Skeletal muscle tissue (tissue), 4 donors: Measurements from ENCODE around the gene FSIP1. TPM values are rescaled to one million over a fixed set of nuclear protein-coding genes. Genes with fewer than 3 reads are reported as not detected.
A peak's percentile ranks its signal among the peaks of the same experiment; 100 is the strongest.

Experiments used
- H3K27ac ChIP-seq: one replicate; pipeline ENCODE4 v1.7.0; 2013; ENCODE audit warnings: mild to moderate bottlenecking, low read depth, low read length, inconsistent platforms
- H3K27me3 ChIP-seq, 3 donors: one replicate each; pipeline ENCODE4 v1.7.0; 2013; ENCODE audit warnings: low read length in 3 of 3; ENCODE audit not compliant: control insufficient read depth in 3 of 3, insufficient read depth in 3 of 3
- H3K36me3 ChIP-seq, 3 donors: one replicate each; pipeline ENCODE4 v1.7.0; 2013; ENCODE audit warnings: low read length in 3 of 3; ENCODE audit not compliant: control insufficient read depth in 3 of 3, insufficient read depth in 3 of 3
- H3K4me1 ChIP-seq, 3 donors: one replicate each; pipeline ENCODE4 v1.7.0; 2013; ENCODE audit warnings: low read length in 3 of 3, mild to moderate bottlenecking in 3 of 3; ENCODE audit not compliant: control insufficient read depth in 3 of 3, insufficient read depth in 3 of 3
- H3K4me3 ChIP-seq, 3 donors: one replicate each; pipeline ENCODE4 v1.7.0; 2013; ENCODE audit warnings: low read length in 3 of 3
- H3K9ac ChIP-seq, 3 donors: one replicate each; pipeline ENCODE4 v1.7.0; 2013; ENCODE audit warnings: low read length in 3 of 3, mild to moderate bottlenecking in 3 of 3, moderate library complexity in 2 of 3, low read depth in 1 of 3
- H3K9me3 ChIP-seq, 3 donors: one replicate each; pipeline ENCODE4 v1.7.0; 2013; ENCODE audit warnings: low read length in 3 of 3; ENCODE audit not compliant: control insufficient read depth in 3 of 3
- total RNA-seq: library from RNA; depleted of rRNA; stranded (reverse); fragments of >200 nt; gene quantifications from one replicate; pipeline ENCODE4 v1.2.3, GENCODE V29; 2014
- donor health status: Osteomylitis.

FSIP1 gene
- total RNA-seq, 1 donor from 2014 or later: 3.7 TPM

DNA sequence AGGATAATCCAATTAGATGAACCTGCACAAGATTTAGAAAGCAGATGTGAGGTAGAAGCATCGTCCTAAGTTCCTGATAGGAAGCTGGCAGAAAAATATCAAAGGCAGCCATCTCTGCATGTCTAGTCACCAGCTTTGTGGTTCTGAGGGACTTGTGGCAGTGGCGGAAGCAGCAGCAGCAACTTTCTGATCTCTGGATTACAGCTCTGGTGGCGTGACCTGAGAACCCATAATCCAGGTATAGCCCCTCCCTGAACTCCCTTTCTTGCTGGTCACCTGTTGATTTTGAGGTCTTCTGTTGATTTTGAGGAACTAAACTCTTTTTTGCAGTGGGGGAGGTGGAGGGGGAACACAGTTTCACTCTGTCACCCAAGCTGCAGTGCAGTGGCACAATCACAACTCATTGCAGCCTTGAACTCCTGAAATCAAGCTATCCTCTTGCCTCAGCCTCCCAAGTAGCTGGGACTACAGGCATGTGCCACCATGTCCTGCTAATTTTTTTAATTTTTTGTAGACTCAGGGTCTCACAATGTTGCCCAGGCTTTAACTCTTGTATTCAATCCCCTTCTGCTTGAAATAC lies 7.9 kb downstream of the FSIP1 start:
- Histone ChIP-seq H3K4me3 (no peak overlapping the region), H3K9me3 (no peaks in the 10 kb centered on the region), H3K36me3 (no peaks in the 10 kb centered on the region), H3K27ac (no peak overlapping the region), H3K4me1 (peaks cover 0 to 8% (median 0%) of the 10 kb centered on the region in 3 donors), H3K9ac (no peak overlapping the region), H3K27me3 (peaks cover 0 to 3% (median 0%) of the 10 kb centered on the region in 3 donors)

DNA sequence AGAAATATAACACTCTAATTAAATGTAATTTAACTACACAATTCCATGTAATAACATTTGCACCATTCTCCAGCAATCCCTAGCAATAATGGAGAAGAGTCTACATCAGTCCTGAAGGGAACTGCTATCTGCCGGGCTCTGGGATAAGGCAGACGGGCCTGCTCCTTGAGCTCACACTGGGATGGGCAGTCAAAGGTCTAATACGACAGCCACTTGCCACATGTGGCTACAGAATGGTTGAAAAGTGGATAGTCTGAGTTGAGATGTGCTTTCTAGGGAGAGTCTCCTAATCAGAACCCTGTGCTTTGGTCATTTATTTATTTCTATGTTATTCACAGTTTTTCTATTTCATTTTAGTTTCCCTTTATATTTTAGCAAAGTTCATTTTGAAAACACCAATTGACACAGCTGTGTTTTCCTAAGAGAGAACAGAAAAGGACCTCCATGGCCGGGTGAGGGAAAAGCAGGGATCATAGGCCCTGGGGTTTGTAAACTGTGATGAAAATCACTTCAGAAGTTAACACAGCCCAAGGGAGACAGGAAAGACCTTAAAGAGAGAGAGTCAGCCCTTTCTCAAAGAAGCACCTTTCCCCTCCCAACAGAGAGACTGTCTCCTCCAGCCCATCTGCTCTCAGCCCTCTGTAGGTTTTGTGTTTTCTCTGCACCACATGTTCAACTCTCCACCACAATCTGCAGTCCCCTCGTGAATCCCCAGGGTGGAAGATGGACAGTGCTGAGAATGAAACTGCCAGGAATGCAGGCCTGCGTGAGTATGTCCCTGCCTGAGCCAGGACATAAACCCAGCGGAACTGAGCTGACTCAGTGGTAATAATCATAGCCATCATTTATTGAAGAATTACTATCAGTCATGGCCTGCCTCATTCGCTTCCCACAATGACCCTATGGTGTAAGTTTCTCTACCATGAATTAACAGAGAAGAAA lies 11.6 kb downstream of the FSIP1 start:
- Histone ChIP-seq H3K27me3 (no peaks in the 10 kb centered on the region), H3K36me3 (no peaks in the 10 kb centered on the region), H3K27ac (peak overlapping the region; percentile 40), H3K4me3 (peak overlapping the region in 1 of 3 donors; percentile 46), H3K9me3 (no peaks in the 10 kb centered on the region), H3K4me1 (peaks cover 0 to 8% (median 0%) of the 10 kb centered on the region in 3 donors), H3K9ac (peak overlapping the region in 2 of 3 donors; percentile 28 to 34)

DNA sequence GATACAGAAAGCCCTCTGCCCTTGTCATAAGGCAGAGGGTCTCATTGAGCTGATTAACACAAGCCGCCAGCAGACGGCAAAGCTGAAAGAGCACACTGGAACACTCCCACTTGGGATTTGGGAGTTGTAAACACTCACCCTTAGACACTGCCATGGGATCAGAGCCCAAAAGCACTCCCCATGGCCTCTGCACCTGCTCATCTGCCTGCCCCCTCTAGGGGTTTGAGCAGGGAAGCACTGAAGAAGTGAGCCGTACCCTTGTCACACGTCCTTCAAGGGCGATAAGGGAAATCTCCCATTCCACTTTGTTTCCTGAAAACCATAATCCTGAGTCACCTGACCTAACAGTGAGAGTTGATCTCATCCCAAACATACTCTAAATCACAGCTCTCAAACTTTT lies 14.7 kb downstream of the FSIP1 start:
- H3K9ac ChIP-seq: no peak overlapping the region
- no peak overlapping the region for H3K27ac ChIP-seq
- no peaks in the 10 kb centered on the region for H3K36me3 ChIP-seq
- H3K4me3 ChIP-seq: no peak overlapping the region
- peaks cover 0 to 8% (median 0%) of the 10 kb centered on the region in 3 donors for H3K4me1 ChIP-seq
- H3K9me3 ChIP-seq: no peaks in the 10 kb centered on the region
- no peaks in the 10 kb centered on the region for H3K27me3 ChIP-seq

DNA sequence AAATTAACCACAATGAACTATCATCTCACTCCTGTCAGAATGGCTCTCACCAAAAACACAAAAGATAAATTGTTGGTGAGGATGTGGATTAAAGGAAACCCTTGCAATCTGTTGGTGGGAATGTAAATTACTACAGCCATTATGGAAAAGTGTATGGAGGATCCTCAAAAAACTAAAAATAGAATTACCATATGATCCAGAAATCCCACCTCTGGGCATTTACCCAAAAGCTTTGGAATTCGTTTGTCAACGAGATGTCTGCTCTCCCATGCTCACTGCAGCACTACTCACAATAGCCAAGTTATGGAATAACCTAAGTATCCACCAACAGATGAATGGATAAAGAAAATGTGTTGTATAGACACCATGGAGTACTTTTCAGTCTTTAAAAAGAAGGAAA lies 21.6 kb downstream of the FSIP1 start:
- Histone ChIP-seq H3K27me3 (no peaks in the 10 kb centered on the region), H3K36me3 (no peaks in the 10 kb centered on the region), H3K27ac (no peak overlapping the region), H3K4me3 (no peak overlapping the region), H3K4me1 (no peaks in the 10 kb centered on the region), H3K9ac (no peak overlapping the region), H3K9me3 (peaks cover 0 to 4% (median 0%) of the 10 kb centered on the region in 3 donors)

DNA sequence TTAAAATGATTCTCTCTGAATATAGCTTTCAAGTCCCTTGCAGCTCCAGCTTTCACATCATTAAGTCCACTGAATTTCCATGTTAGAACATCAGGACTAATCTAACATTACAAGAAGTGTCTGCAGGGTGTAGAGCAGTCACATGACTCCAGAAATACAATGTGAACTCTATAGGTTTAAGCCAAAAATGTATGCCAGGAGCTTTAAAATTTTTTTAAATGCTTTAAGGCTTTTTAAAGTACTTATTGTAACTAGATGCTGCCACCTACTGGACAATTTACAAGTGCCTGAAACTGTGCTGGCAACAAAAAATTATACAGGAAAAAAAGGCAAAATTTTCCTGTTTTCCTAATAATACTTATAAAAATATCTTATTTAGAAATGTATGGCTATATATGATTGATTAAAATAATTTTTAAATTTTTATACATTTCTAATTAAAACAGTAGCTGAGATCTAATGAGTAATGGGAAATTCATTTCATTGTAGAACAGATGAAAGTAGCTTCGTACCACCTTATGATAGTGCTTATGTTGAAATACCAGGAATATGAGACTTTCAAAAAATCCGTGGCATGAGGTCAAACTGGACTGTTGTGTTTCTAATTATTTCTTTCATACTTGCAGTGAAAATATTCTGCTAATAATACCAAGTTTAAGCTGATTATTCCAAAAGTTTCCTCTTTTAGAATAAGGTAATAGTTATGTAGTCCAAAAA lies 25.7 kb downstream of the FSIP1 start:
- no peaks in the 10 kb centered on the region for H3K9me3 ChIP-seq
- H3K27ac ChIP-seq: no peak overlapping the region
- no peaks in the 10 kb centered on the region for H3K36me3 ChIP-seq
- H3K9ac ChIP-seq: no peak overlapping the region
- H3K4me1 ChIP-seq: no peaks in the 10 kb centered on the region
- no peaks in the 10 kb centered on the region for H3K27me3 ChIP-seq
- no peak overlapping the region for H3K4me3 ChIP-seq

DNA sequence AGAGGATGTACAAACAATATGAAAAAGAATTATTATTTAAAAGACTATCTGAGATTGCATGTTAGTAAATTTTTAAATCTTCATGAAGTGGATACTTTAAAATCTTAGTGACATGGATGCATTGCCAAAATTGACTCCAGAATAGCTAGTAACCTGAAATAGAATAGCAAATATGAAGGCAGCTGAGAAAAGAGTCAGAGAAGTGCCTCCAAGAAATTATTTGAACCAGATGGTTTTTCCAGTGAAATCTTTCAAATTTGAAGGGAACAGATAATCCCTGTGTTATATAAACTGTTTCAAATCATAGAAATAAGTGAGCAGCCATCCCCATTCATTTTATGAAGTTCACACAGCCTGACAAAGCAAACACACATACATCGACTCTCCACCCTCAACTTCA lies 29.6 kb downstream of the FSIP1 start:
- Histone ChIP-seq H3K36me3 (no peaks in the 10 kb centered on the region), H3K27ac (no peak overlapping the region)

DNA sequence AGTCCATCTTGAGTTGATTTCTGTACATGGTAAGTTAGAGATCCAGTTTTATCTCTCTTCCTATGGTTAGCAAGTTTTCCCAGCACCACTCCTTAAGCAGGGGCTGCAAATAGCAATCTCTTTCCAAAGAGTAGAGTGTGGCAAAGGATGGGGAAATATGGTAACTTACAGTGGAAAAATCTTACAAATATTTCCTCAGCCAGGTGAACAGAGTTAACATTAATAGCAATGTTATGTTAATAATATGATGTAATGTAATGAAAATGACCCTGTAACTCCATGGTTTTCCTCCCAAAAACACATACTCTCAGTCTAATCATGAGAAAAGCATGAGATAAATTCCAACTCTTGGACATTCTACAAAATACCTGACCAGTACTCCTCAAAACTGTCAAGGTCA lies 30.4 kb downstream of the FSIP1 start:
- no peak overlapping the region for H3K27ac ChIP-seq
- no peaks in the 10 kb centered on the region for H3K27me3 ChIP-seq
- no peak overlapping the region for H3K9ac ChIP-seq
- H3K4me3 ChIP-seq: no peak overlapping the region
- H3K9me3 ChIP-seq: no peaks in the 10 kb centered on the region
- no peaks in the 10 kb centered on the region for H3K4me1 ChIP-seq
- no peaks in the 10 kb centered on the region for H3K36me3 ChIP-seq

More for the DNA sequence above, 29.6 kb downstream of the FSIP1 start:
- Histone ChIP-seq H3K9ac (no peak overlapping the region), H3K4me1 (no peaks in the 10 kb centered on the region), H3K27me3 (no peaks in the 10 kb centered on the region), H3K9me3 (no peaks in the 10 kb centered on the region), H3K4me3 (no peak overlapping the region)

DNA sequence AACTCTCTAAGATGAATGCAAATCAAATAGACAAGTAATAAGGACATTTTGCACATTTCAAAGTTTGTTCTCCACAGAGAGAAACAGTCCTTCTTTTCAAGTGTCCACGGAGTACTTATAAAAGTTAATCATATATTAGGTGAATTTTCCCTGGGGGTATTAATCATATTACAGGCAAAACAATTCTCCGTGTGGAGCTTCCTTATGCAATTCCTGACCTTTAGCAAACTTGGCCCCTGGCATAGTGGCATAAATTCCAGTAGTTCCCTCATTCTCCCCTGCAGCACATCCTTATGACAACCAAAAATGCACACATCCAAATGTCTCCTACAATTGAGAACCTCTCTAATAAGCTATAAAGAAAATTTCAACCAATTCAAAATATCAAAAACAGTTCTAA lies 34.4 kb downstream of the FSIP1 start:
- Histone ChIP-seq H3K27me3 (no peaks in the 10 kb centered on the region), H3K9ac (no peak overlapping the region)

DNA sequence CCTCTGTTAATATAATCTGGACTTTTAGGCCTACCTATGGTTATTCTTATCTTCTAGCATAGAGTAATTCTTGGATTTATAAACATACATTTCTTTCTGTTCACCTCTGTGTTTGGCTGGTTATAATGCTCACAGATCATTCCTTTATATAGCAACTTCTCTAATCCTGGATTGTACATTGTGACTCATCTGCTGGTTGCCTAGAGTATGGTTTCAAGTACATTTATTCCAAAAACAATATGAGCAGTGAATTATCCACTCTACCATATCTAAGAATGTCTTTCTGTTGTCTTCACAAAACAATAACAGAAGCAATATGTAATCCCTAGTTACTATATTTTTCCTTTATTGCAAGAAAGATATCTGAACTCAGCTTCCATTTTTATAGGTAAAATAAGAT lies 35.3 kb downstream of the FSIP1 start:
- no peak overlapping the region for H3K27ac ChIP-seq
- no peak overlapping the region for H3K9ac ChIP-seq
- no peak overlapping the region for H3K4me3 ChIP-seq
- H3K4me1 ChIP-seq: no peaks in the 10 kb centered on the region
- no peaks in the 10 kb centered on the region for H3K36me3 ChIP-seq
- H3K9me3 ChIP-seq: no peaks in the 10 kb centered on the region
- no peaks in the 10 kb centered on the region for H3K27me3 ChIP-seq

More for the DNA sequence above, 34.4 kb downstream of the FSIP1 start:
- Histone ChIP-seq H3K27ac (no peak overlapping the region), H3K36me3 (no peaks in the 10 kb centered on the region), H3K4me3 (no peak overlapping the region), H3K4me1 (no peaks in the 10 kb centered on the region), H3K9me3 (no peaks in the 10 kb centered on the region)
